Adrenal gland (tissue), 5 donors: ENCODE measurements around the gene NR2F2.

Source experiments
- POLR2A ChIP-seq, 2 donors: fragments of 450-650 bp; IDR thresholded peaks; one replicate each; pipeline ENCODE4 v1.6.1; 2017; ENCODE audit warnings: antibody characterized with exemption in 2 of 2, mild to moderate bottlenecking in 2 of 2, moderate library complexity in 1 of 2
- TF ChIP-seq, protein P1 (sequence below), 6 experiments: fragments of 450-650 bp in 4 of 6; fragments of 200-600 bp in 2 of 6; sonication (generic) in 1 of 6; IDR thresholded peaks; 1 replicate in 5 of 6; 2 replicates in 1 of 6; pipeline versions ENCODE4 v1.5.1 to v1.8.0; 2016 to 2021; ENCODE audit warnings: antibody characterized with exemption in 6 of 6, mild to moderate bottlenecking in 2 of 6, moderate library complexity in 1 of 6
- donor health status: DM: no; HTN: no; CAD: no.

DNA sequence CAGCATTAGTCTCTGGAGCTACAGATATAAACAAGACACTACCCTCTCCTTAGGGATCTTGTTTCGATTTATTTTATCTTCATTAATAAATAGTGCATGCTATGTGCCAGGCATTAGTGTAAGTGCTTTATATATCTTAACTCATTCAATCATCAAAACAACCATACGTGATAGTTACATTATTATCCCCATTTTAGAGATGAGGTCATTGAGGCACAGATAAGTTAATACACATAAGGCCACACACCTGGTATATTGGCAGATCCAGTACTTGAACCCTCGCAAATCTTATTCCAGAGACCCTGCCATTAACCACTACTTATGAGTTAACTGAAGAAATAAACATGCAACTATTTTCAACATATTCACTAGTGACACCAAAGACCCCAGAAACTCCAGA, 25.7 kb upstream of the NR2F2 start:
- no peak for TF ChIP-seq POLR2A (IDR thresholded peaks at IDR 0.05)
- TF ChIP-seq, protein P1, sequence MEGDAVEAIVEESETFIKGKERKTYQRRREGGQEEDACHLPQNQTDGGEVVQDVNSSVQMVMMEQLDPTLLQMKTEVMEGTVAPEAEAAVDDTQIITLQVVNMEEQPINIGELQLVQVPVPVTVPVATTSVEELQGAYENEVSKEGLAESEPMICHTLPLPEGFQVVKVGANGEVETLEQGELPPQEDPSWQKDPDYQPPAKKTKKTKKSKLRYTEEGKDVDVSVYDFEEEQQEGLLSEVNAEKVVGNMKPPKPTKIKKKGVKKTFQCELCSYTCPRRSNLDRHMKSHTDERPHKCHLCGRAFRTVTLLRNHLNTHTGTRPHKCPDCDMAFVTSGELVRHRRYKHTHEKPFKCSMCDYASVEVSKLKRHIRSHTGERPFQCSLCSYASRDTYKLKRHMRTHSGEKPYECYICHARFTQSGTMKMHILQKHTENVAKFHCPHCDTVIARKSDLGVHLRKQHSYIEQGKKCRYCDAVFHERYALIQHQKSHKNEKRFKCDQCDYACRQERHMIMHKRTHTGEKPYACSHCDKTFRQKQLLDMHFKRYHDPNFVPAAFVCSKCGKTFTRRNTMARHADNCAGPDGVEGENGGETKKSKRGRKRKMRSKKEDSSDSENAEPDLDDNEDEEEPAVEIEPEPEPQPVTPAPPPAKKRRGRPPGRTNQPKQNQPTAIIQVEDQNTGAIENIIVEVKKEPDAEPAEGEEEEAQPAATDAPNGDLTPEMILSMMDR (IDR thresholded peaks at IDR 0.05), result no peak
